ENCODE measurements around the gene CNST. TPM values are rescaled to one million over a fixed set of nuclear protein-coding genes. Genes with fewer than 3 reads are reported as not detected.

Gene CNST
- 10 to 100 TPM; 21.2 to 31.2 (median 28.4) TPM for total RNA-seq

GRCh38 chr1:246566128-246566812, at the start of gene CNST, which contains the start of gene TFB2M:
CNST (plus strand) TSS chr1:246566456; CDS start chr1:246591563, 25,107 bp downstream.
TFB2M (minus strand) TSS chr1:246566261; CDS start chr1:246566138, 123 bp downstream.
- DNase-seq (ENCODE audit: low spot score in 2 of 2) = peak; percentile 98 to 99
- WGBS, 2 donors = 0 to 1% methylated on average over 17 to 56 of the region's 62 CpGs
- H3K4me3 ChIP-seq (ENCODE audit: low read depth, poor library complexity, severe bottlenecking) = peak within 1 kb of the TSS; percentile 82
- TF ChIP-seq POLR2A (IDR thresholded peaks at IDR 0.05) = peak in 1 of 2 donors; percentile 32
- TF ChIP-seq CTCF (IDR thresholded peaks at IDR 0.05) = peak in 1 of 3 donors; percentile 17
- intact Hi-C loops (cut with DNase I; ENCODE audit: low total_unique reads) = no loop called here

GRCh38 chr1:246517391-246517790, 48.9 kb upstream of the CNST start:
- WGBS, 2 donors = 78 to 85% methylated on average over 7 of the region's 7 CpGs
- intact Hi-C loops (cut with DNase I; ENCODE audit: low total_unique reads) = no loop called here

GRCh38 chr1:246518456-246519205, 47.6 kb upstream of the CNST start:
- intact Hi-C loops (cut with DNase I; ENCODE audit: low total_unique reads) = no loop called here
- TF ChIP-seq POLR2A (IDR thresholded peaks at IDR 0.05) = no peak
- no peak for TF ChIP-seq CTCF (IDR thresholded peaks at IDR 0.05)
- no peak overlapping the region for H3K4me3 ChIP-seq (ENCODE audit: low read depth, poor library complexity, severe bottlenecking)
- DNase-seq (ENCODE audit: low spot score in 2 of 2) = peak in 1 of 2 donors; percentile 67
- 80 to 83% methylated on average over 12 to 17 of the region's 17 CpGs for WGBS, 2 donors

More at GRCh38 chr1:246517391-246517790, 48.9 kb upstream of the CNST start:
- DNase-seq (ENCODE audit: low spot score in 2 of 2) = peak in 1 of 2 donors; percentile 60
- TF ChIP-seq CTCF (IDR thresholded peaks at IDR 0.05) (no peak), POLR2A (IDR thresholded peaks at IDR 0.05) (no peak)
- no peak overlapping the region for H3K4me3 ChIP-seq (ENCODE audit: low read depth, poor library complexity, severe bottlenecking)

GRCh38 chr1:246519514-246519913, 46.7 kb upstream of the CNST start:
- peak in 1 of 2 donors; percentile 69 for DNase-seq (ENCODE audit: low spot score in 2 of 2)
- WGBS, 2 donors = 71 to 100% methylated on average over 1 of the region's 1 CpG
- H3K4me3 ChIP-seq (ENCODE audit: low read depth, poor library complexity, severe bottlenecking) = no peak overlapping the region
- intact Hi-C loops (cut with DNase I; ENCODE audit: low total_unique reads) = no loop called here
- TF ChIP-seq POLR2A (IDR thresholded peaks at IDR 0.05) (no peak), CTCF (IDR thresholded peaks at IDR 0.05) (no peak)

- 83 to 90% methylated on average over 4 of the region's 4 CpGs for WGBS, 2 donors
- intact Hi-C loops (cut with DNase I; ENCODE audit: low total_unique reads) = no loop called here
- TF ChIP-seq POLR2A (IDR thresholded peaks at IDR 0.05) (no peak), CTCF (IDR thresholded peaks at IDR 0.05) (no peak)
- H3K4me3 ChIP-seq (ENCODE audit: low read depth, poor library complexity, severe bottlenecking) = no peak overlapping the region
- peak in 1 of 2 donors; percentile 56 for DNase-seq (ENCODE audit: low spot score in 2 of 2)
Observed at GRCh38 chr1:246526380-246526779, 39.9 kb upstream of the CNST start.

Data from lower leg skin (tissue), 4 donors.